Breast epithelium (tissue), 3 donors: ENCODE data around the gene BPI.

Source experiments
- POLR2A ChIP-seq: fragments of 450-650 bp; IDR thresholded peaks from one replicate; pipeline ENCODE4 v1.6.1; 2016; ENCODE audit warnings: antibody characterized with exemption, mild to moderate bottlenecking, moderate library complexity
- TF ChIP-seq, protein P1 (sequence below), 3 donors: fragments of 450-650 bp; IDR thresholded peaks; one replicate each; pipeline ENCODE4 v1.5.1; 2016 to 2017; ENCODE audit warnings: antibody characterized with exemption in 3 of 3, mild to moderate bottlenecking in 3 of 3, moderate library complexity in 3 of 3

DNA sequence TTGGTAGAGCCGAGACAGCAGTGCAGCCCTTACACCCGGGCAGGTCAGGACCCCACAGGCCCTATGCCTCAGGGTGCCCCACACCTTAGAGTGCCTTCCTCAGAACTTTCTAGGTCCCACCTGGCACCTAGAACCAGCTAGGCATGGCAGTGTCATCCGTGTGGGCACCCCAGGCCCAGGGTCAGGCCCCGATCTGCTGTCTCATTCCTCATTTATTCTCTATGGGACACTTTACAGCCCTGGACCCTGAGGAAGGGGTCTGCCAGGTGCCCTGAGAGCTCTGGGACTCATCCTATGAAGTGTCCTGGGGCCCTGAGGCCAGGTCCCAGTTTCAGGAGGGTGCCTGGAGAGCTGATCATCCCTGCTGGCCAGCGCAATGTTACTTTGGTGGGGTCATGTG lies 8.1 kb upstream of the BPI start:
- no peak for TF ChIP-seq POLR2A
- TF ChIP-seq, protein P1, sequence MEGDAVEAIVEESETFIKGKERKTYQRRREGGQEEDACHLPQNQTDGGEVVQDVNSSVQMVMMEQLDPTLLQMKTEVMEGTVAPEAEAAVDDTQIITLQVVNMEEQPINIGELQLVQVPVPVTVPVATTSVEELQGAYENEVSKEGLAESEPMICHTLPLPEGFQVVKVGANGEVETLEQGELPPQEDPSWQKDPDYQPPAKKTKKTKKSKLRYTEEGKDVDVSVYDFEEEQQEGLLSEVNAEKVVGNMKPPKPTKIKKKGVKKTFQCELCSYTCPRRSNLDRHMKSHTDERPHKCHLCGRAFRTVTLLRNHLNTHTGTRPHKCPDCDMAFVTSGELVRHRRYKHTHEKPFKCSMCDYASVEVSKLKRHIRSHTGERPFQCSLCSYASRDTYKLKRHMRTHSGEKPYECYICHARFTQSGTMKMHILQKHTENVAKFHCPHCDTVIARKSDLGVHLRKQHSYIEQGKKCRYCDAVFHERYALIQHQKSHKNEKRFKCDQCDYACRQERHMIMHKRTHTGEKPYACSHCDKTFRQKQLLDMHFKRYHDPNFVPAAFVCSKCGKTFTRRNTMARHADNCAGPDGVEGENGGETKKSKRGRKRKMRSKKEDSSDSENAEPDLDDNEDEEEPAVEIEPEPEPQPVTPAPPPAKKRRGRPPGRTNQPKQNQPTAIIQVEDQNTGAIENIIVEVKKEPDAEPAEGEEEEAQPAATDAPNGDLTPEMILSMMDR (IDR thresholded peaks at IDR 0.05), result no peak
